Neural progenitor cell (in vitro differentiated cells): ENCODE results near the gene HSD11B2. TPM values are rescaled to one million over a fixed set of nuclear protein-coding genes. Genes with fewer than 3 reads are reported as not detected.
A peak's percentile ranks its signal among the peaks of the same experiment; 100 is the strongest.

ENCODE experiments used
- DNase-seq: peaks from one replicate; pipeline ENCODE4 v3.0.0-alpha.2; 2016; ENCODE audit warnings: low spot score
- H2AFZ ChIP-seq: fragments of 200-600 bp; sonication (generic); replicated peaks from 2 replicates; pipeline ENCODE4 v1.6.1; 2016; ENCODE audit warnings: antibody characterized with exemption
- H3F3A ChIP-seq: fragments of 200-600 bp; sonication (generic); 2 replicates; pipeline ENCODE4 v1.6.1; 2016; ENCODE audit warnings: antibody characterized with exemption, low read depth
- H3K27ac ChIP-seq: fragments of 200-600 bp; sonication (generic); 2 replicates; pipeline ENCODE4 v1.5.1; 2016; ENCODE audit warnings: mild to moderate bottlenecking
- H3K27me3 ChIP-seq: fragments of 200-600 bp; sonication (generic); 2 replicates; pipeline ENCODE4 v1.6.1; 2016; ENCODE audit warnings: mild to moderate bottlenecking, moderate library complexity
- H3K36me3 ChIP-seq: fragments of 200-600 bp; sonication (generic); 2 replicates; pipeline ENCODE4 v1.5.1; 2016
- H3K4me1 ChIP-seq: fragments of 200-600 bp; sonication (generic); 2 replicates; pipeline ENCODE4 v1.6.1; 2016; ENCODE audit warnings: mixed run types
- H3K4me2 ChIP-seq: fragments of 200-600 bp; sonication (generic); 2 replicates; pipeline ENCODE4 v1.6.1; 2016
- H3K4me3 ChIP-seq: fragments of 200-600 bp; sonication (generic); 2 replicates; pipeline ENCODE4 v1.5.1; 2016
- H3K79me2 ChIP-seq: fragments of 200-600 bp; sonication (generic); 2 replicates; pipeline ENCODE4 v1.6.1; 2016; ENCODE audit warnings: low read depth
- H3K9ac ChIP-seq: fragments of 200-600 bp; sonication (generic); 2 replicates; pipeline ENCODE4 v1.6.1; 2016
- H3K9me3 ChIP-seq: fragments of 200-600 bp; sonication (generic); 2 replicates; pipeline ENCODE4 v1.5.1; 2016; ENCODE audit warnings: low read depth
- H4K20me1 ChIP-seq: fragments of 200-600 bp; sonication (generic); 2 replicates; pipeline ENCODE4 v1.6.1; 2016; ENCODE audit warnings: low read depth
- H3K27ac Mint-ChIP-seq: 3 replicates; pipeline ENCODE4 v1.8.0; 2021; ENCODE audit warnings: mixed read lengths
- H3K27me3 Mint-ChIP-seq: 2 replicates; pipeline ENCODE4 v1.8.0; 2022; ENCODE audit warnings: low read depth, mild to moderate bottlenecking, inconsistent platforms, moderate library complexity, mixed read lengths; ENCODE audit not compliant: insufficient read depth
- H3K36me3 Mint-ChIP-seq: 3 replicates; pipeline ENCODE4 v1.8.0; 2021; ENCODE audit warnings: mixed read lengths
- H3K4me1 Mint-ChIP-seq: 3 replicates; pipeline ENCODE4 v1.8.0; 2021; ENCODE audit warnings: mixed read lengths
- H3K4me3 Mint-ChIP-seq: 3 replicates; pipeline ENCODE4 v1.8.0; 2021; ENCODE audit warnings: mild to moderate bottlenecking, moderate library complexity, mixed read lengths
- H3K9me3 Mint-ChIP-seq: 3 replicates; pipeline ENCODE4 v1.8.0; 2020; ENCODE audit warnings: mixed read lengths
- EZH2 ChIP-seq: fragments of 200-600 bp; sonication (generic); IDR thresholded peaks from 2 replicates; pipeline ENCODE4 v1.6.1; 2017; ENCODE audit warnings: antibody characterized with exemption, mild to moderate bottlenecking, moderate library complexity
- EZH2phosphoT487 ChIP-seq: fragments of 200-600 bp; sonication (generic); IDR thresholded peaks from 2 replicates; pipeline ENCODE4 v1.6.1; 2017; ENCODE audit warnings: antibody characterized with exemption
- total RNA-seq: library from RNA; depleted of rRNA; stranded (reverse); fragments of >200 nt; gene quantifications from 2 replicates; pipeline ENCODE4 v1.2.3, GENCODE V29; 2015; ENCODE audit warnings: low replicate concordance
- TF ChIP-seq, protein P1 (sequence below): fragments of 200-600 bp; sonication (generic); IDR thresholded peaks from 2 replicates; pipeline ENCODE4 v1.5.1; 2017; ENCODE audit warnings: antibody characterized with exemption, mild to moderate bottlenecking

Gene HSD11B2
- total RNA-seq, 1 donor from 2014 or later: not detected

DNA sequence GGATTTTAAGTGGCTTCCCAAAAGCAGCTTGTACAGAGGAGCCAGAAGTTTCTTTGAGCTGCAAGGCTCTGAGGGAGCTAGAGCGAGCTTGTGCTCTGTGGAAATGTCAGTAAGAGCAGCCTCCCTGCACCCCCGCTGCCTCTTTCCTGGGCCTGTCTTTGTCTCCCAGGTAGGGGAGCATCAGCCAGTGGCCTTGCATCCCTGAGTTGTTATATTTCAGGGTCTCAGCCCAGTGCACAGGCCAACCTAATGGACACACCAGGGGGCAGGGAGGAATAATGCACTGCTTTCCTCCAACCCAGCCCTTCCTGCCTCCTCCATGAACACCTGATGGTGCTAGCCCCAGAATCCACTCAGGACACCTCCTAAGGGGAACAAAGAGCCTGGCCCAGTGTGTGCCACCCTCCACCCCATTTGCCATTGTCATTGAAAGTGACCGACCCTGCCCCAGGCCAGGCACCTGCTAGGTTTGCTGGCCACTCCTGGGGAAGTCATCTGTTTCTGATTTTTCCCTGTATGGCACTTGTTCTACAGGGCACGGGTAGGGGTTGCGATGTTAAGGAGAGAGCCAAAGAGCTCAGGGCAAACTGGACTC is 44.0 kb upstream of the HSD11B2 start:
- TF ChIP-seq, protein P1, sequence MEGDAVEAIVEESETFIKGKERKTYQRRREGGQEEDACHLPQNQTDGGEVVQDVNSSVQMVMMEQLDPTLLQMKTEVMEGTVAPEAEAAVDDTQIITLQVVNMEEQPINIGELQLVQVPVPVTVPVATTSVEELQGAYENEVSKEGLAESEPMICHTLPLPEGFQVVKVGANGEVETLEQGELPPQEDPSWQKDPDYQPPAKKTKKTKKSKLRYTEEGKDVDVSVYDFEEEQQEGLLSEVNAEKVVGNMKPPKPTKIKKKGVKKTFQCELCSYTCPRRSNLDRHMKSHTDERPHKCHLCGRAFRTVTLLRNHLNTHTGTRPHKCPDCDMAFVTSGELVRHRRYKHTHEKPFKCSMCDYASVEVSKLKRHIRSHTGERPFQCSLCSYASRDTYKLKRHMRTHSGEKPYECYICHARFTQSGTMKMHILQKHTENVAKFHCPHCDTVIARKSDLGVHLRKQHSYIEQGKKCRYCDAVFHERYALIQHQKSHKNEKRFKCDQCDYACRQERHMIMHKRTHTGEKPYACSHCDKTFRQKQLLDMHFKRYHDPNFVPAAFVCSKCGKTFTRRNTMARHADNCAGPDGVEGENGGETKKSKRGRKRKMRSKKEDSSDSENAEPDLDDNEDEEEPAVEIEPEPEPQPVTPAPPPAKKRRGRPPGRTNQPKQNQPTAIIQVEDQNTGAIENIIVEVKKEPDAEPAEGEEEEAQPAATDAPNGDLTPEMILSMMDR: no peak
- TF ChIP-seq EZH2 (no peak), EZH2phosphoT487 (no peak)
- Mint-ChIP-seq H3K9me3 (no peaks in the 10 kb centered on the region), H3K4me3 (no peak overlapping the region), H3K27me3 (peaks cover 4% of the 10 kb centered on the region), H3K36me3 (no peaks in the 10 kb centered on the region), H3K27ac (no peak overlapping the region), H3K4me1 (peaks cover 38% of the 10 kb centered on the region)
- Histone ChIP-seq H3K27ac (no peak overlapping the region), H3F3A (no peaks in the 10 kb centered on the region), H3K4me1 (peaks cover 16% of the 10 kb centered on the region), H3K27me3 (peaks cover 12% of the 10 kb centered on the region), H3K9me3 (no peaks in the 10 kb centered on the region), H3K36me3 (no peaks in the 10 kb centered on the region), H2AFZ (no peak overlapping the region), H3K4me2 (no peak overlapping the region), H3K79me2 (no peaks in the 10 kb centered on the region), H3K9ac (no peak overlapping the region), H4K20me1 (no peaks in the 10 kb centered on the region), H3K4me3 (no peak overlapping the region)
- DNase-seq: no peak

DNA sequence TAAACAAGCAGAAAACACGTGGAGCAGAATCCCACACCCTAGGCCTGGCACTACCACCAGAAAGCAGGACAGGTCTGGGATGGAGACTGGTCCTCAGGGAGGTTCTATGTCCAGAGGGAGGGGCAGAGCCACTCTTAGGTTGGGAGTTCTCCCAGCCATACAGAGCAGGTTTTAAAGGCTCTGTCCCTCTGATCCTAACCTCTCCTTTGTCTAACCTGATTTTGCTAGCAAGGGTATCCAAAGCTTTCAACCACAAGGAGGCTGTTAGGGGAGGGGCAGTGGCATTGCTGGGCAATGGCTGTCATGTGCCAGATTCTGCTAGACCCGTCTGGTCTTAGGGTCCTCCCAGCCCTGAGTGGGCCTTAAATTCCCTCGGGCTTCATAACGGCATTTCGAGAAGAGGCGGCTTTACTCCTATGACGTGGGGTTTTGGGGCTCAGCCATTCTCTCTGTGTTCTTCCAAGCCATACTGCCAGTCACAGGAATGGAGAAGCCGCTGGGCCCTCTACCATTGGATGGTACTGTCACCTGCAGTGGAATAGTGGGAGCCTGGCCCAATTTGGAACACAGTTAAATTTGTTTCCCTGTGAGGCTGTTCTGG is 43.3 kb upstream of the HSD11B2 start:
- H3K9me3 ChIP-seq: no peaks in the 10 kb centered on the region
- H3K4me1 Mint-ChIP-seq: peaks cover 44% of the 10 kb centered on the region
- no peak overlapping the region for H3K27ac ChIP-seq
- DNase-seq: no peak
- no peak overlapping the region for H3K4me3 Mint-ChIP-seq
- H4K20me1 ChIP-seq: no peaks in the 10 kb centered on the region
- H3K27me3 Mint-ChIP-seq: peaks cover 4% of the 10 kb centered on the region
- H2AFZ ChIP-seq: no peak overlapping the region
- H3K9ac ChIP-seq: no peak overlapping the region
- H3K36me3 Mint-ChIP-seq: no peaks in the 10 kb centered on the region
- H3K9me3 Mint-ChIP-seq: no peaks in the 10 kb centered on the region
- no peak for TF ChIP-seq EZH2
- TF ChIP-seq, protein P1: no peak
- TF ChIP-seq EZH2phosphoT487: no peak
- H3K27me3 ChIP-seq: peaks cover 18% of the 10 kb centered on the region
- no peak overlapping the region for H3K27ac Mint-ChIP-seq
- no peaks in the 10 kb centered on the region for H3K36me3 ChIP-seq
- peaks cover 16% of the 10 kb centered on the region for H3K4me1 ChIP-seq
- peaks cover under 1% of the 10 kb centered on the region for H3F3A ChIP-seq
- no peak overlapping the region for H3K4me3 ChIP-seq
- no peaks in the 10 kb centered on the region for H3K79me2 ChIP-seq
- H3K4me2 ChIP-seq: no peak overlapping the region

DNA sequence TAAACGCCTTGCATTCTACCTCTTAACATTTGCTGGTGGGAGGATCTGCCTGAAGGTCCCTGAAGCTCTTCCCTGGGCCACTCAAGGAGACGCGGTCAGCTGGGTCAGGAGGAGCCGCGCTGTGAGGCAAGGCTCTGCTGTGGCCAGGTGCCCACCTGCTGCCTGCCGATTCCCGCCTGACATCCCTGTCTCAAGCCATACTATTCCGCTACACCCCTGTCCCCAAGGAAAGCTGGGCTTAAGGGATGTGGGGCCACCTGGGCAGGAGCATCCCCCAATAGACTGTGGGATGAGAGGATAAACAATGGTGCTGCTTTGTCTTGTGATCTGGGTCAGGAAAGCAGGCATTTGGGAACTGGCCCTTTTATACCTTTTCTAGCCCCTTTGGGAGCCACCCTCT is 42.7 kb upstream of the HSD11B2 start:
- Histone ChIP-seq H3K4me2 (no peak overlapping the region), H2AFZ (no peak overlapping the region), H3K36me3 (no peaks in the 10 kb centered on the region), H3K4me3 (no peak overlapping the region), H3K9me3 (no peaks in the 10 kb centered on the region), H3K27me3 (peaks cover 24% of the 10 kb centered on the region), H3K27ac (no peak overlapping the region), H3F3A (peaks cover 5% of the 10 kb centered on the region), H3K79me2 (no peaks in the 10 kb centered on the region), H3K4me1 (peaks cover 19% of the 10 kb centered on the region), H4K20me1 (no peaks in the 10 kb centered on the region), H3K9ac (no peak overlapping the region)
- no peak for TF ChIP-seq EZH2
- TF ChIP-seq, protein P1: no peak
- TF ChIP-seq EZH2phosphoT487: no peak
- H3K36me3 Mint-ChIP-seq: no peaks in the 10 kb centered on the region
- no peaks in the 10 kb centered on the region for H3K9me3 Mint-ChIP-seq
- peak overlapping the region; percentile 50 for H3K27ac Mint-ChIP-seq
- DNase-seq: no peak
- H3K4me1 Mint-ChIP-seq: peaks cover 46% of the 10 kb centered on the region
- no peak overlapping the region for H3K4me3 Mint-ChIP-seq
- peaks cover 4% of the 10 kb centered on the region for H3K27me3 Mint-ChIP-seq
